Left cardiac atrium (tissue), 4 donors: ENCODE results near the gene CEP104. TPM values are rescaled to one million over a fixed set of nuclear protein-coding genes. Genes with fewer than 3 reads are reported as not detected.

Source experiments
- ATAC-seq, 2 donors: fragments of 200-7000 bp; cut with Tn5 transposase; one replicate each; pipeline ENCODE4 v1.9.1; 2020; ENCODE audit warnings: mild to moderate bottlenecking in 2 of 2, moderate library complexity in 2 of 2
- DNase-seq: peaks from one replicate; pipeline ENCODE4 v3.0.0-alpha.2; 2020
- intact Hi-C, 2 donors: fragments of 100-400 bp; cut with DNase I; formaldehyde crosslinking; loops; one replicate each; pipeline versions ENCODE4 v1.14.1 to v1.15.1; 2022 to 2023
- total RNA-seq, 2 donors: library from RNA; stranded (reverse); fragmentation: NEBNext Ultra II Directional; extraction: Animal tissue kit (Norgen Biotek cat#: 25700); gene quantifications; one replicate each; pipeline ENCODE4 v1.2.1, GENCODE V29; 2021
- donor health status: DM: no; HTN: yes; CAD: no.
- donor health status: DM: no; HTN: yes; CAD: no; lungs with severe emphysema.
- donor health status: DM: yes; HTN: yes; CAD: no.
- donor health status: Dilated cardiomyopathy.

The CEP104 gene
- total RNA-seq, 2 donors from 2014 or later = 28.6 to 37.5 TPM

DNA sequence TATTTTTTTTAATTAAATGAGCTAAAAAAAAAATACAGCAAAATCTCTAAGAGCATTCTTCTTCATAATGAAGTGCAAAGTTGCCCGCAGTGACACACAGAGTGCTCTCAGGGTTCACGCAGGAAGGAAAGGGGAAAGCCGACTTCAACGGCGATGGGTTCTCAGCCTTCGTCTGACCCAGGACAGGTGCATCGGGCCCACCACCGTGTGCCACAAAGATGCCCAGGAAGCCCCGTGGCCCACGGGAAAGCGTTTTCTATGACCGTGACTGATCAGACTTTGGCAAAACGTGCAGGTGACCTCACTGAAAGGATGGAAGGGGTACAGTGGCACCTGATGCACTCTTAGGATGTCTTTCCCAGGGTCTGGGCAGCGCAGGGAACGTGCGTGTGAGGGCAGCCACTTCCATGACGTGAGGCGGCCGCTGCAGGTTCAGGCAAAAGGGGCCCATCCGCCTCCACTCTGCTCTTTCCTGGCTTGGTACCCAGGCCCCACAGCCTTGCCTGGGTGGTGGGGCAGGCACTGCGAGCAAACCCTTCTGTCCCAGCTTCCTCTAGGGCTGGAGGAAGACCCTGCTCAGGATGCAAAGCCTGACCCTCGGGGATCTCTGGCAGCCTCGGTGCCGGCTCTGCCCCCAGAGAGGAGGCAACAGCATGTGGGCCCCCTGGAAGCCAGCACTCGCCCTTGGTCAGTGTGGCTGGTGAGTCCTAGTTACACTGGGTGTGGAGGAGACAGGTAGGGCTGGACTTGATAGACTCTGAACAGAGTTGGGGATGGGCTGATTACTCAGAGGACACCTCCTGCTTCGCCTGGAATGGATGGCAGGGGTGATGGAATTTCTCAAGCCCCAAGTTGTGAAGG, 69.0 kb downstream of the CEP104 start:
- intact Hi-C loops = no loop called here
- ATAC-seq = no peak
- peak; percentile 3 for DNase-seq

DNA sequence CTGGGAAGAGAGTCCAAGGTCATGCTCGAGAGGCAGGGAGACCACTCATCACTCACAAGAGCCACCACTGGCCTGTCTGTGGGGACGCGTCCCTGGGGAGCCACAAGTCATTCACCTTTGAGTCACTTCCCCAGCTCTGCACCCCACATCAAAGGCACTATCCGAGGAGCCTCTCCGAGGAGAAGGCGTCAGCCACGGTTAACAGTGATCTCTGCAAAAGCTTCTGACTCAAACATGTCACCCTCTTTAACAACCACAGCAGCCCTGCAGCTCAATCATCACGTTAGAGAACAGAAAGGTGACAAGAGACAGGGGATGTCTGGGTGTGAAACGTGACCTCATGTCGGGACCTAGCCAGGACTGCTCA, 69.7 kb downstream of the CEP104 start:
- ATAC-seq (no peak), DNase-seq (no peak)
- intact Hi-C loops = no loop called here

DNA sequence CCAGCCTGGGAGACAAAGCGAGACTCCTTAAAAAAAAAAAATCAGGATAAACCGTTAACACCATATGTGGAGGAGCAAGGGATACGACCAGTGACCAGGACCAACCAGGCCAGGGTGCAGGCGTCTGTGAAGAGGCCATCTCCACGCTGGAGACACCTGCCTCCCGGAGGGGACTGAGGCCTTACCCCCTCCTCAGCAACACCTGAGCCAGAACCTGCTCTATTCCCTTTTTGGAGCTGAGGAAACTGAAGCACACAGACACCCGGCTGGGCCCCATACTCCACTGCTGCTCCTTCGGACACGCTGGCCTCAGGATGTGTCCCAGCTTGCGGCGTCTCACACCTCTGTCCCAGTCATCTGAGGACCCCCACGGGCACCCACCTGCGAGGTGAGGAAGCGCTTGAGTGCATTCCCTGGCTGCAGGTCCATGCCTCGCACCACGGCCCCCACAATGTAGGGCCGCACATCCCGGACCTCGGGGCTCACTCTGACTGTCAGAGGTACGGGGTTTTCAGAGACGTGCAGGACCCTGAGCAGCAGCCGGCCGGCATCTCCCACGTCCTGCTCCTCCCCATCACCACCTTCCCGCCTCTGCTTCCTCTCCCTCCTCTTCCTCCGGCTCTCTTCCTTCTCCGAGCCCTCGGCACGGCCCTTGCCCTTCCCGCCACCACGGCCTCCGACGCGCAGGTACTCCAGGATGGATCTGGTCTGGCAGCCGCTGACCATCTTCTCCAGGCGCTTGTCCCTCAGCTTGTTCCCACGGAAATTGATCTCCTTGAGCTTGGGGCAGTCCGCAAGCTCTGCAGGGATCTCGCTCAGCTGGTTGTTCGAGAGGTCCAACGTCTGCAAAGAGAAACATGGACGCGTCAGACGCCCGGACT, 70.3 kb downstream of the CEP104 start:
- ATAC-seq (no peak), DNase-seq (no peak)

DNA sequence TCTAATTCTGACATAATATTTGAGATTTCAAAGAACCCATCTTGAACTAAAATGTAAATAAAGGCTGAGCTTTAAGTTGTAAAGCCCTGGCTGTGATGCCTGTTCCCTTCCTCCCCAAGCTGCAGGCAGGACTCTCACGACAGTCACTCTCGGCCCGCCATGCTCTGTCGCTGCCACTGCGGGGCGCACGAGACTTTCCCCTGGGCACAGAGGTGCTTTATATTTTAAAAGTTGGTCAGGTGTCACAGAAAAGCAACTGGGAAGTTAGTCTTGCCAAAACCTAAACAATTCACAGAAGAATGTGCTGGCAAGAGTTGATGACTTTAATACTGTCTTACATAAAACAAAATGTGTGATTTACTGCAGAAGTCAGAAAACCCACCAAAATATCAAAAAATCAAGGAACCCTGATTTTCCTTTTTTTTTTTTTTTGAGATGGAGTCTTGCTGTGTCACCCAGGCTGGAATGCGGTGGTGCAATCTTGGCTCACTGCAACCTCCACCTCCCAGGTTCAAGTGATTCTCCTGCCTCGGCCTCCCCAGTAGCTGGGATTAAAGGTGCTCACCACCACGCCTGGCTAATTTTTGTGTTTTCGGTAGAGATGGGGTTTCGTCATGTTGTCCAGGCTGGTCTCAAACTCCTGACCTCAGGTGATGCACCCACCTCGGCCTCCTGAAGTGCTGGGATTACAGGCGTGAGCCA, 71.4 kb downstream of the CEP104 start:
- ATAC-seq = no peak
- intact Hi-C loops = no loop called here
- no peak for DNase-seq

More for the DNA sequence above, 70.3 kb downstream of the CEP104 start:
- intact Hi-C loops = no loop called here

DNA sequence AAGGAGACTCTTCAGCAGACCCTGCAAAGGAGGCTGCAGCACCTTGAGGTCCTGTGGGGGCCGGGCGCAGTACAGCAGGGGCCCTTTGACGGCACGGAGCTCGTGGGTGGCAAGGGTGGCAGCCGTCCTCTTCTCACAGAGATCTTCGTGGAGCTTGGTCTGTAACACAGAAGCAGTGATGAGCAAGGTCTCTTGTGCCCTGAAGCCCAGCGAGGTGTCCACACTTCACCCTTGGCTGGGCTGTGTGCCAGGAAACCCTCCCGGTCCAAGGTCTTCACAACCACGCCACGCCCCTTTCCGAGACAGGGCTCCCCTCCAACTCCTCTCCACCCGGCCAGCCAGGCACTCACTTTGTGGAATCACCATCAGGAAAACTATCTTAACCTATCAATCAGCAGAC, 72.0 kb downstream of the CEP104 start:
- ATAC-seq (peak in 1 of 2 donors; percentile 33), DNase-seq (no peak)
- intact Hi-C loops = no loop called here

DNA sequence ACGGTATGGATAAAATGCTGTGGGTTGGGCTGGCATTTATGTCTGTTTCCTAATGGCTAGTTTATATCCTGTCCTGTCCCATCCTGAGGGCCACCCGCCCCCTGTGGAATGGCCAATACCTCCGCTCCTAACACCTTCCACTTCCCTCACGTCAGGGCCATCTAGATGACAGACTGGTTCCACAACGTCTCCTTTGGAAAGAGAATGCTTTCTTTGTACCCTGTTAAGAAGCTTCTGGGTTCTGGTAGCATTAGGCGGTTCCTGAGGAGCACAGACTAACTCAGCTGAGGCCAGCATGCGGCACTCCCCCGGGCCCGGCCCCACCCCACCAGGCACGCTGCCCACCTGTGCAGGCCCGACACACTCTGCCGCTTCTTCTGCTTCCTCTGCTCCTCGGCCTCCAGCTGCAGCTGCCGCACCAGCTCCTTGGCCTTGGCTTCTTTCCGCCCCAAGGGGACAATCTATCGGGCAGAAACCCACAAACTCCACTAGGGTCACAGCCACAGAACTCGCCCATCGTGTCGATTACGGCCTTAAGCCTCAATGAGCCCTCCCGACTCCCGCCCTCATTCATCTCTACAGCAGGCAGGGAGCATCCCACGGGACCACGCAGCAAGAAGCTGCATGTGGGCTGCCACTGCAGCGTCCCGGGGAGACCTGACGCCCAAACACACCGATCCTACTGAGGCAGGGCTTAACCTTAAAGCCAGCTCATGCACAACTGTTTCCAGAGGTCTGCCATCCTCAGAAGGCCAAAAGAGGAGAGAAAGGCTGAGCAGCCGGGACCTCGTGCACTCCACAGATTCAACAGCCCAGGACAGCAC, 73.1 kb downstream of the CEP104 start:
- peak; percentile 17 for DNase-seq
- intact Hi-C loops = no loop called here
- no peak for ATAC-seq

DNA sequence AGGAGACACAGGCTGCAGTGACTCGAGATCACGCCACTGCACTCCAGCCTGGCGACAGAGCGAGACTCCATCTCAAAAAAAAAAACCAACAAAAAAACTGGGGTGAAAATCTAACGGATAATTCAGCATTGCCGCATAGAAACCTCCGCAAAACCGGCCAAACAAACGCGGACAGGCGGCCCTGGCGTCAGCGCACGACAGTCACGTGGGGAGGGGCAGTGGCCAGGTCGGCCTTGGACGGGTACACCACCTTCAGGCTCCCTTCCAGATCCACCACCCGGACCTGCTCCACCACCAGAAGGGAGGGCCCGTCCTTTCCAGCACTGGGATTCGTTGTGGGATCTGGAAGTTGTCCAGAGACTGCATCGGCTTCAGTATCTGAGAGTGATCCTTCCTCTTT, 76.1 kb downstream of the CEP104 start:
- ATAC-seq = no peak
- intact Hi-C loops = no loop called here

DNA sequence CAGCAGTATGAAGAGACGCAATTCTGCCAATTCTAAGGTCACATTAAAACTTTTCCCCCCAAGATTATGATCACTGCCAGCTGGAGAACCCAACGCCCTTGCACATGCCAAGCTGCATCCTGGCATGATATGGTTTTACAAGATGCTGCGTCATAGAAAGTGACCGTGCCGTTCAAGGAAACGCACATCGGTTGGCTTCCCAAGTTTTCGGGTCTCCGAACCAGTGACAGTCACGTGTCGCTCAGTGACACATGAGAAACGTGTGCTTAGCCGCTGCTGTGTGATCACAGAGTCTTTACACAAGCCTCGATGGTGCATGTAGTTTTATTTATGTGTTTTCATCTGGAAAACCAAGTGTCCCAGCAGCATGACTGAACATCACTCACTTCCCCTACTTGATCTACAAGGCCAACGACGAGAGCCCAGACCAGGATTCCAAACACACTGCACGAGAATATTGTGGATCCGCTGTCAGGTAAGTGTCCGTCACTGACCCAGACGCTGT, 77.0 kb downstream of the CEP104 start:
- no peak for ATAC-seq
- intact Hi-C loops = no loop called here
- DNase-seq = peak; percentile 7

More for the DNA sequence above, 76.1 kb downstream of the CEP104 start:
- peak; percentile 8 for DNase-seq

DNA sequence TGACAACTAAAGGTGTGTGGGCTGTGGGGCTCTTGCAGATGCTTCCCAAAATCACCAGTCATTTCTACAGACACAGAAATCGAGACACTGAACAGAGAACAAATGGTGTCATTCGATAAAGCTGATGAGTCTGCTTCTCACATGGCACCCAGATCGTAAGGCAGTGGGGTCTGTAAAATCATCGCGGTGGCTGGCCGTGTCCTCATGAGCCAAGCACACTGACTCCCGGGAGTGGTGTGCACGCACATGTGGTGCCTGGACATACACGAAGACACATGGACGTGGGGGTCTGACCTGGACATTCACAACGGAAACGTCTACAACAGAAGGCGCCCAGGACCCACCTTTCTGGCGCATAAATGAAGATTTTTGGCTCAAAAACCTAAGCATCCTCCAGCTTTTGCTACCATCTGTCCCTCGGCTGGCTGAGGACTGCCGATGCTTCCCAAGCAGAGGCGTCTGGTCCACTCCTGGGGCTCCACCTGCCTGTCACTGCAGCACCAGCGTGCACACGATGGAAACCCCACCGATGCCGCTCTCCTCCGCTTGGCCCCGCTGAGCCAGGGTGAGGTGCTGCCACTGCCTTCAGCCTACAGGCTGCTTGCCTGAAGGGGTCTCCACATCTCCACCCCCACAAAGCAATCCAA, 77.6 kb downstream of the CEP104 start:
- intact Hi-C loops = no loop called here
- DNase-seq (peak; percentile 21), ATAC-seq (no peak)

DNA sequence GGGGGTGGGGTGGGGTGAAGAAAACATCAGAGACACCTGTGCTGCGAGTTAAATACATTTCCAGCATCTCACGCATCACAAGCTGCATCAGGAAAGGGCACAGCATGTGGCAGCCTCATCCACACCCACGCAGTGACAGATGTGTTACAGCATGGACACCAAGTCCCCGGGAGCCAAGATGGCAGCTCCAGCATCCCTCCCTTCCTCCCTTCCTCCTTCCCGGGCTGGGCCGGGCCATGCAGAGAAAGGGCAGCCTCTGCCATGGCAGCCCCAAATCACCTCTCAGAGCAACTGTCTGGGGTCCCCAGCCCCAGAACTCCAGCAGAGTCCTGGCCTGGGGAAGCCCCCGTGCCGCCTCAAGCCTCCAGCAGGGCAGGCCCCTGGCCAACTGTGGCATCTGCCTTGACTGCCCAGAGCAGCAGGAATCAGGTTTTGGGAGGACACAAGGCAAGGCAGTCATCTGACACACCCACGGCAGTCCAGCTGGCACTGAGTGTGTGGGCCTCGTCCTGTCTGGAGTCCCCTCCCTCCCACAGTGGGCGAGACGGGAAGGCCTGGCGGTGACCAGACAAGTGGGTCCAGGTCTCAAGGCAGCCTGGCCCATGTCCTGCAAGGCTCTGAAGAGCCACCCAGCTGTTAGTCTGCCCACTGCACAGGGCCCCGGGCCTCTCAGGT, 78.3 kb downstream of the CEP104 start:
- ATAC-seq = peak; percentile 4 to 32
- DNase-seq = peak; percentile 37
- intact Hi-C loops = no loop called here

DNA sequence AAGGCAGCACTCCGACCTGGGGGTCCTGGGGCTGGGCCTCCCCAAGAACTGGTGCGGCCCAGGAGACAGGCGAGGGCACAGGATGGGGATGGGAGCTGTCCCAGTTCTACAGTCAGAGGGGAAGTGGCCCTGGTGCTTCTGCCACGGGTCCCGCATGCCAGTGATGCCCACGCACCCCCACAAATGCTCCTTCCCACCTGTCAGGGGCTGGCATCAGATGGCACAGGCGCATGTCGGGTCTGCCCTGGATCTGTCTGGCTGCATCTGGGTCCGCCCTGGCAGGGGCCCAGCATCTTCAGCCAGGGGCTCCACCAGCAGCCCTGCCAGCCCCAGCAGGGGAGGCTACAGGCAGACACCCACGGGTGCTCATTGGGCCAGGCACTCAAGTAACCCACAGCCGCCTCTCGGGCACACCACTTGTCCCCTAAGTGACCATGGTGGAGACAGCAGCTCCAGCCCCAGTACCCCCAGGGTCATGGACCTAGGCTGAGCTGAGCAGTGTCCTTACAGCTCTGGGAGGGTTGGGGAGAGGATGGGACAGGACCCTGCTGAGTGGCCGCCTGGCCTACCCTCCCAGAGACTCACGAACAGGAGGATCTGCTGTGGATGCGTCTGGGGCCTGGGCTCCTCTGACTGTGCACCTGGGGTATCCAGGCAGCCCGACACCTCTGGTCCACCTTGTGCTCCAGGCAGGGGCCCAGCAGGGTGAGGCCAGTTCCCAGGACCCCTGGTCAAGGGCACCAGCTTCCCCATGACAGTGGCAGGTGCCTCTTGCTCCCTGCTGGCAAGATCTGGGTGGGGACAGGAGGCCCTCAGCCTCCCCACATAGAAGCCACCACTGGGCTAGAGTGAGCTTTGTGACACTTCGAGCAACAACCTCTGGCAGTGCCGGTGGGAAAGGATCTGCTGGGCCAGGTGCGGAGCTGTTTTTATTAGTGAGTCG, 79.1 kb downstream of the CEP104 start:
- ATAC-seq (no peak), DNase-seq (peak; percentile 13)
- intact Hi-C loops = no loop called here

DNA sequence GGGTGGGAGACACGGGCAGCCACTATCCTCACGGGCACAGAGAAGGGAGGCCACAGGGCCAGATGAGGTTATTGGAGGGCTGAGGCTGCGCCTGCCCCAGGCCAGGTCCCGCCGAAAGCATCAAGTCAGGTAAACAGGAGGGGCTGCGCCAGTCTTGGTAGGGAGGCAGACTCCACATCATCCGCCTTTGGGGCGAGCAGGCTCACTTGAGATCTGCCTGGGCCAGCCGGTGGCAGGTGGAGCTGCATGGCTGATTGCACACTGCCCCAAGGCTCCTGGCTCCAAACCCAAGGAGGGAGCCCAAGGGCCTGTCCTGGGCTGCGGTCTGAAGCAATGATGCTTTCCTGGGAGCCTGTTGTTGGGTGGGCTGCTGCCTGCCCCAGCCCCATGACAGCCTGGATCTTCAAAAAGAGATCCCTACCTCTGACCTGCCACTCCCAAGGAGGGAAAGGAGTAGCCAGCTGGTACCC, 79.9 kb downstream of the CEP104 start:
- intact Hi-C loops = no loop called here

DNA sequence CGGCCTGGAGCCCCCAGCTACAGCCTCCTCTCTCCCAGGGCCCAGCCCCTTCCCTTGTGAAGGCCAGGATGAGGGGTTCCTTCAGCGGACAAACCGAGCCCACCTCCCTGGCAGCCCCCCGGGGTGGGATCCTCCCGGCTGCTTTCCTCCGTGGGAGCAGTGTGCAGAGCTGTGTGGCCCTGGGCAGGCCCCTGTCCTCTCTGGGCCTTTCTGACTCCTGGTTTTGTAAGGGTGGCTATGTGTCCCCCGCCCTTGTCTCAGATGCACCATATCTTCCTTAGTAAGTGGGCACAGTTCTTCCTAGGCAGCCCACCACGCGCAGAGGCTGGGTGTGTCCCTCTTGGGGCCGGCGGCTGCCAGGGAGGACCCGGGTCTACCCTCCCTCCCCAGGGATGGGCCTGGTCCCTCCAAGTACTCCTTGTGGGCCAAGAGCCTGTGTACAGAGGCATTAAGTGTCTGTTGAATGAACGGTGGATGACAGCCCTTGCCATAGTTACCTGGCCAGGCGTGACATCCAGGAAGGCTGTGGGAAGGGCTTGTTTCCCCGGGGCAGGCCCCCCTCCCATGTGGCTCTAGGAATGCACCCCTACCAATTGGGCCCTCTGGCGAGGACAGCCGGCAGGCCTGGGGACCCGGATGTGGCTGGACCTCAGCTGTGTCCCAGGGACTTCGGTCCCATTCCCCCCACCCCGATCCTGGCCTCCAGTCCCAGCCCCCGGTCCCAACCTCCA, 80.6 kb downstream of the CEP104 start:
- intact Hi-C loops = no loop called here
- ATAC-seq = no peak
- DNase-seq = no peak

More for the DNA sequence above, 79.9 kb downstream of the CEP104 start:
- ATAC-seq = no peak
- no peak for DNase-seq

DNA sequence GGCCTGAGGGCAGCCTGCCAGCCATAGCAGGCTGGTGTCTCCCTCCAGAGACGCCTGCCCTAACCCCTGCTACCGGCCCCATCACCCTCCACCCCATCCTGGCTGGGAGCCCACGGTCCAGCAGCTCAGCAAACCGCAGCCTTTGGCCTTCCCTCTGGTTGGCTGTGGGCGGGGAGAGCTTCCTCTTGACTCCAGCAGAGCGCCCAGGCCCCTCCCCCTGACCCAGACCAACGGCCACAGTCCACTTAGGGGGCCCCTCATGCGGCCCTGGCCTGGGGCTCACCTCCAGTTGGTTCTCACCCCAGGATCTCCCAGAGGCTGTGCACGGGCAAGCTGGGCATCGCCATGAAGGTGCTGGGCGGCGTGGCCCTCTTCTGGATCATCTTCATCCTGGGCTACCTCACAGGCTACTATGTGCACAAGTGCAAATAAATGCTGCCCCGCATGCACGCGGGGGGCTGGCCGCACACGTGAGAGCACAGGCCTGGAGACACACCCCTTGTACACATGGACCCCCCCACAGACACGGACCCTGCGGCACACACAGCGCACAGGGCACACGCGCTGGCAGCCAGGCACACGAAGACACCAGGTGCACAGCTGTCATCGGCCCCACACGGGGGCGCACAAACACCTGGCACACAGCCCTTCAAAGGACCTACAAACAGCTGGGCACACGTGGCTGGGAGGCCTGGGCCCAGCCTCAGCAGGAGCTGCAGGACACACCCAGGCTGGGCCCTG, 81.4 kb downstream of the CEP104 start:
- peak; percentile 73 for DNase-seq
- intact Hi-C loops = no loop called here
- peak in 1 of 2 donors; percentile 20 for ATAC-seq

DNA sequence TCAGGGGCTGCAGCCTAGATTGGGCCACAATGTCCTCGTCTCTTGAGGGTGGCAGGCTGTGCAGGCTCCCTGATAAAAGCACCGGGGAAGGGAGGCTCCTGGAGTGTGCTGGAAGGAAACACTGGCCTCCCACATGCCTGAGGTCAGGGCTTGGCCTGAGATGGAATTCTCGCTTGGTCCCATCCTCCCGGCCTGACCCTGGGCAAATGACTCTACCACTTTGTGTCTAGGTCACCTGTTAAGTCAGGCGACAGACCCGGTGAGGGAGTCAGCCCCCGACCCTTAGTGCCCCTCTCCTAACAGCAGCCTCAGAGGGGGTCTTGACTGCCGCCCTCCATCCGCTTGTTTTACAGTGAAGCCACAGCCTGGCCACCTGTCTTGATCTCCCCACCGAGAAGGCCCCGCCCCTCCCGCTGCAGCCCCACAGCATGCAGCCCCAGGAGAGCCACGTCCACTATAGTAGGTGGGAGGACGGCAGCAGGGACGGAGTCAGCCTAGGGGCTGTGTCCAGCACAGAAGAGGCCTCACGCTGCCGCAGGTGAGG, 82.0 kb downstream of the CEP104 start:
- peak in 1 of 2 donors; percentile 4 for ATAC-seq

More for the DNA sequence above, 82.0 kb downstream of the CEP104 start:
- intact Hi-C loops = no loop called here
- no peak for DNase-seq
